Keratinocyte (primary cell): ENCODE data around the gene FEN1.

ENCODE experiments used
- EZH2 ChIP-seq: IDR thresholded peaks from one replicate; pipeline ENCODE4 v1.6.1; 2012; ENCODE audit warnings: inconsistent platforms, mild to moderate bottlenecking, low read length, moderate library complexity
- TF ChIP-seq, protein P1 (sequence below), 3 experiments: IDR thresholded peaks in 1 of 3; conservative IDR thresholded peaks in 1 of 3; optimal IDR thresholded peaks in 1 of 3; 2 replicates in 2 of 3; 3 replicates in 1 of 3; pipeline versions ENCODE3 to v1.5.1; 2011; ENCODE audit warnings: low read length in 3 of 3, mild to moderate bottlenecking in 3 of 3, moderate library complexity in 2 of 3, control low read depth in 1 of 3, inconsistent platforms in 1 of 3; ENCODE audit not compliant: insufficient read depth in 2 of 3; ENCODE audit errors: extremely low read depth in 1 of 3

DNA sequence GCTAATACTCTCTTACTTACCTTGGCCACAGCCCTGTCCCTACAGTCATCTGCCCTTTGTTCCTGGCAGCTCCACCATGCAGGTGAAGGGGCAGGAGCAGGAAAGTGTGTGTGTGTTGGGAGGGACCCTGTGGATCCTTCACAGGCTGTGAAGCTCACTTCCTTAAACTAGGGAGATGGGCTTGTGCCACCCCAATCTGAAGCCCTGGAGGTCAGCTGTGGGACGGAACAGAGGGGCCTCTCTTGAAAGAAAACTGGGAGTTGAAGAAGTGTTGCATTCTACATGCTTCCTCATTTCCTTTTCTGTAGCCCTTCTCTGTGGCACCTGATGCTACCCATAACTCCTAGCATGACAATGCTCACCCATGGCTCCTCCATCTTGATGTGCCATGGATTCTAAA, 12.4 kb downstream of the FEN1 start:
- TF ChIP-seq, protein P1, sequence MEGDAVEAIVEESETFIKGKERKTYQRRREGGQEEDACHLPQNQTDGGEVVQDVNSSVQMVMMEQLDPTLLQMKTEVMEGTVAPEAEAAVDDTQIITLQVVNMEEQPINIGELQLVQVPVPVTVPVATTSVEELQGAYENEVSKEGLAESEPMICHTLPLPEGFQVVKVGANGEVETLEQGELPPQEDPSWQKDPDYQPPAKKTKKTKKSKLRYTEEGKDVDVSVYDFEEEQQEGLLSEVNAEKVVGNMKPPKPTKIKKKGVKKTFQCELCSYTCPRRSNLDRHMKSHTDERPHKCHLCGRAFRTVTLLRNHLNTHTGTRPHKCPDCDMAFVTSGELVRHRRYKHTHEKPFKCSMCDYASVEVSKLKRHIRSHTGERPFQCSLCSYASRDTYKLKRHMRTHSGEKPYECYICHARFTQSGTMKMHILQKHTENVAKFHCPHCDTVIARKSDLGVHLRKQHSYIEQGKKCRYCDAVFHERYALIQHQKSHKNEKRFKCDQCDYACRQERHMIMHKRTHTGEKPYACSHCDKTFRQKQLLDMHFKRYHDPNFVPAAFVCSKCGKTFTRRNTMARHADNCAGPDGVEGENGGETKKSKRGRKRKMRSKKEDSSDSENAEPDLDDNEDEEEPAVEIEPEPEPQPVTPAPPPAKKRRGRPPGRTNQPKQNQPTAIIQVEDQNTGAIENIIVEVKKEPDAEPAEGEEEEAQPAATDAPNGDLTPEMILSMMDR (optimal IDR thresholded peaks at IDR 0.05 in 1 of 3, IDR thresholded peaks at IDR 0.05 in 1 of 3, conservative IDR thresholded peaks at IDR 0.05 in 1 of 3; ENCODE audit: extremely low read depth in 1 of 3, insufficient read depth in 2 of 3, low read length in 3 of 3): no peak
- TF ChIP-seq EZH2: no peak
